HCT116 (cell line): ENCODE measurements around the gene TBL1X. TPM values are rescaled to one million over a fixed set of nuclear protein-coding genes. Genes with fewer than 3 reads are reported as not detected.

Experiments
- ATAC-seq: fragments of 200-7000 bp; cut with Tn5 transposase; 2 replicates; pipeline ENCODE4 v1.9.1; 2020; ENCODE audit warnings: mild to moderate bottlenecking, moderate library complexity
- BruUV-seq: library from RNA; stranded (reverse); fragments of 400-500 nt; replicated peaks from 2 replicates; lab custom pipeline; 2021; lab: Mats Ljungman, UMichigan
- CTCF ChIA-PET: fragments of 300-600 bp; sonication (Branson Sonifier 250); formaldehyde crosslinking; loops from one replicate; lab custom pipeline; 2021; ENCODE audit warnings: antibody characterized with exemption; lab: Charles Lee
- POLR2A ChIA-PET: fragments of 300-600, 350-600 bp; sonication (Branson Sonifier 250); formaldehyde crosslinking; loops from one replicate; lab custom pipeline; 2021; ENCODE audit warnings: antibody characterized with exemption; lab: Charles Lee
- RAD21 ChIA-PET, 2 experiments: fragments of 300-600 bp; sonication (Branson Sonifier 250); formaldehyde crosslinking; loops; one replicate each; lab custom pipeline; 2023; ENCODE audit warnings: low total read pairs in 2 of 2; ENCODE audit not compliant: uncharacterized antibody in 2 of 2, unreplicated experiment in 2 of 2, low non-redundant PET in 1 of 2; lab: Charles Lee
- DNase-seq: peaks from one replicate; pipeline ENCODE4 v3.0.0-alpha.2; 2010; ENCODE audit warnings: low read depth, low spot score
- H2AFZ ChIP-seq: fragments of 200-600 bp; shearing (Covaris generic), sonication (generic); 2 replicates; pipeline ENCODE4 v1.6.1; 2017; ENCODE audit warnings: low read depth, mixed run types, mixed read lengths, antibody characterized with exemption, low read length; ENCODE audit not compliant: poor library complexity, severe bottlenecking
- H3K27ac ChIP-seq: 2 replicates; pipeline ENCODE4 v1.5.1; 2012; ENCODE audit warnings: low read depth, low read length
- H3K27me3 ChIP-seq: fragments of 200-600 bp; sonication (generic); 2 replicates; pipeline ENCODE4 v1.6.1; 2016; ENCODE audit warnings: mixed run types, low read length, mixed read lengths; ENCODE audit not compliant: insufficient read depth
- H3K36me3 ChIP-seq, 2 experiments: fragments of 200-500 bp in 1 of 2; fragments of 200-600 bp in 1 of 2; sonication (Bioruptor generic) in 1 of 2; sonication (generic) in 1 of 2; 2 replicates each; pipeline versions ENCODE4 v1.5.1 to v1.6.1; 2014 to 2016; ENCODE audit warnings: low read length in 2 of 2, inconsistent platforms in 1 of 2, mixed read lengths in 1 of 2, mixed run types in 1 of 2; ENCODE audit not compliant: insufficient read depth in 2 of 2, control insufficient read depth in 1 of 2
- H3K4me1 ChIP-seq, 2 experiments: fragments of 200-600 bp in 1 of 2; sonication (generic) in 1 of 2; 2 replicates each; pipeline versions ENCODE4 v1.5.1 to v1.6.1; 2012 to 2017; ENCODE audit warnings: low read length in 2 of 2, inconsistent platforms in 1 of 2, mild to moderate bottlenecking in 1 of 2, mixed read lengths in 1 of 2, mixed run types in 1 of 2, moderate library complexity in 1 of 2; ENCODE audit not compliant: insufficient read depth in 2 of 2, control insufficient read depth in 1 of 2
- H3K4me2 ChIP-seq: fragments of 200-600 bp; sonication (generic); 2 replicates; pipeline ENCODE4 v1.6.1; 2017; ENCODE audit warnings: mixed run types, low read length, mixed read lengths
- H3K4me3 ChIP-seq, 2 experiments: fragments of 200-600 bp in 1 of 2; sonication (generic) in 1 of 2; replicated peaks in 1 of 2; 2 replicates each; pipeline ENCODE4 v1.5.1; 2011 to 2016; ENCODE audit warnings: low read length in 2 of 2, control low read depth in 1 of 2, low read depth in 1 of 2, mild to moderate bottlenecking in 1 of 2, mixed read lengths in 1 of 2, mixed run types in 1 of 2
- H3K79me2 ChIP-seq: fragments of 200-600 bp; sonication (generic); 2 replicates; pipeline ENCODE4 v1.6.1; 2017; ENCODE audit warnings: mild to moderate bottlenecking, mixed run types, low read length, moderate library complexity, mixed read lengths; ENCODE audit not compliant: insufficient read depth
- H3K9ac ChIP-seq: fragments of 200-600 bp; sonication (generic); 2 replicates; pipeline ENCODE4 v1.6.1; 2016; ENCODE audit warnings: low read length, mixed read lengths
- H3K9me2 ChIP-seq: fragments of 200-600 bp; sonication (generic), shearing (Covaris generic); 2 replicates; pipeline ENCODE4 v1.6.1; 2017; ENCODE audit warnings: mixed run types, mild to moderate bottlenecking, moderate library complexity; ENCODE audit not compliant: insufficient read depth
- H3K9me3 ChIP-seq, 2 experiments: fragments of 200-500 bp in 1 of 2; fragments of 200-600 bp in 1 of 2; sonication (Bioruptor generic) in 1 of 2; sonication (generic) in 1 of 2; 2 replicates each; pipeline ENCODE4 v1.6.1; 2014 to 2017; ENCODE audit warnings: low read length in 2 of 2, mixed read lengths in 2 of 2, inconsistent platforms in 1 of 2, low read depth in 1 of 2, mild to moderate bottlenecking in 1 of 2, mixed run types in 1 of 2, moderate library complexity in 1 of 2; ENCODE audit not compliant: control insufficient read depth in 1 of 2, insufficient read depth in 1 of 2
- H4K20me1 ChIP-seq: fragments of 200-600 bp; sonication (generic), shearing (Covaris generic); 2 replicates; pipeline ENCODE4 v1.6.1; 2017; ENCODE audit warnings: mixed run types, mild to moderate bottlenecking, moderate library complexity; ENCODE audit not compliant: insufficient read depth
- CEBPB ChIP-seq: IDR thresholded peaks from 2 replicates; pipeline ENCODE4 v1.6.1; 2012; ENCODE audit warnings: low read depth
- CTCF ChIP-seq, 3 experiments: fragments of 200-600 bp in 1 of 3; sonication (generic) in 1 of 3; IDR thresholded peaks in 2 of 3; conservative IDR thresholded peaks in 1 of 3; 2 replicates each; pipeline ENCODE4 v1.5.1; 2012 to 2017; ENCODE audit warnings: low read depth in 2 of 3, low read length in 2 of 3, antibody characterized with exemption in 1 of 3, borderline replicate concordance in 1 of 3, control low read depth in 1 of 3, mild to moderate bottlenecking in 1 of 3, mixed read lengths in 1 of 3, mixed run types in 1 of 3, moderate library complexity in 1 of 3; ENCODE audit not compliant: insufficient read depth in 1 of 3
- ELF1 ChIP-seq: IDR thresholded peaks from 2 replicates; pipeline ENCODE4 v1.6.1; 2012; ENCODE audit warnings: low read depth, borderline replicate concordance
- EZH2phosphoT487 ChIP-seq: fragments of 200-600 bp; IDR thresholded peaks from 2 replicates; pipeline ENCODE4 v1.6.1; 2018; ENCODE audit warnings: antibody characterized with exemption, borderline replicate concordance
- MAX ChIP-seq: IDR thresholded peaks from 2 replicates; pipeline ENCODE4 v1.6.1; 2012
- POLR2AphosphoS5 ChIP-seq: IDR thresholded peaks from 2 replicates; pipeline ENCODE4 v1.6.1; 2011; ENCODE audit warnings: mild to moderate bottlenecking, low read depth, low read length, moderate library complexity
- RAD21 ChIP-seq: IDR thresholded peaks from 2 replicates; pipeline ENCODE4 v1.6.1; 2012; ENCODE audit warnings: low read depth, mild to moderate bottlenecking
- TCF7L2 ChIP-seq: IDR thresholded peaks from 2 replicates; pipeline ENCODE4 v1.7.0; 2011; ENCODE audit warnings: borderline replicate concordance, inconsistent platforms; ENCODE audit not compliant: insufficient read depth, insufficient read length; ENCODE audit errors: extremely low read depth
- ZBTB33 ChIP-seq: IDR thresholded peaks from 2 replicates; pipeline ENCODE4 v1.6.1; 2011; ENCODE audit warnings: mild to moderate bottlenecking, low read length, moderate library complexity; ENCODE audit not compliant: insufficient replicate concordance; ENCODE audit errors: extremely low read depth
- ZFX ChIP-seq: fragments of 450-650 bp; IDR thresholded peaks from 2 replicates; pipeline ENCODE4 v1.6.1; 2017
- ZNF274 ChIP-seq: fragments of 200-500 bp; sonication (Bioruptor generic); IDR thresholded peaks from 2 replicates; pipeline ENCODE4 v1.6.1; 2014; ENCODE audit warnings: mild to moderate bottlenecking, low read depth, low read length, inconsistent platforms
- intact Hi-C: fragments of 100-400 bp; cut with micrococcal nuclease; formaldehyde crosslinking; loops from 2 replicates; pipeline ENCODE4 v1.10.0; 2022
- total RNA-seq: library from RNA; stranded (reverse); gene quantifications from one replicate; pipeline ENCODE4 v1.2.1, GENCODE V29; 2021; ENCODE audit not compliant: unreplicated experiment

TBL1X gene
- total RNA-seq, 1 experiment from 2014 or later: 37.8 TPM

- TF ChIP-seq ZNF274 (no peak), TCF7L2 (no peak), MAX (no peak), ZFX (no peak)
Measured at GRCh38 chrX:9586992-9587392, 122.1 kb downstream of the TBL1X start (continued).

- TF ChIP-seq EZH2phosphoT487 (no peak), RAD21 (no peak), ELF1 (no peak)
- ATAC-seq (no peak), DNase-seq (no peak)
- ChIA-PET RAD21 (no interaction called here), POLR2A (no interaction called here), CTCF (no interaction called here)
- Histone ChIP-seq H3K27me3 (no peaks in the 10 kb centered on the region), H3K9me2 (no peaks in the 10 kb centered on the region), H3K4me1 (no peaks in the 10 kb centered on the region), H3K27ac (no peak overlapping the region), H3K4me3 (no peak overlapping the region), H3K9ac (no peak overlapping the region), H3K4me2 (no peak overlapping the region), H3K79me2 (no peaks in the 10 kb centered on the region), H4K20me1 (no peaks in the 10 kb centered on the region), H2AFZ (no peak overlapping the region), H3K36me3 (no peaks in the 10 kb centered on the region), H3K9me3 (no peaks in the 10 kb centered on the region)
- BruUV-seq: no TSS peak
- intact Hi-C loops: no loop called here
Measured at GRCh38 chrX:9587642-9588041, 122.8 kb downstream of the TBL1X start.

GRCh38 chrX:9591496-9591895, 126.6 kb downstream of the TBL1X start:
- no peak for DNase-seq
- intact Hi-C loops: no loop called here
- no peak overlapping the region for H3K27ac ChIP-seq
- ChIA-PET CTCF (no interaction called here), POLR2A (no interaction called here), RAD21 (no interaction called here)
- H3K9ac ChIP-seq: no peak overlapping the region
- no peak overlapping the region for H3K4me3 ChIP-seq
- H3K9me3 ChIP-seq: no peaks in the 10 kb centered on the region
- H4K20me1 ChIP-seq: no peaks in the 10 kb centered on the region
- no peak overlapping the region for H3K4me2 ChIP-seq
- no peaks in the 10 kb centered on the region for H3K36me3 ChIP-seq
- no peaks in the 10 kb centered on the region for H3K79me2 ChIP-seq
- no peaks in the 10 kb centered on the region for H3K4me1 ChIP-seq
- no peaks in the 10 kb centered on the region for H3K9me2 ChIP-seq
- no TSS peak for BruUV-seq
- ATAC-seq: no peak
- H3K27me3 ChIP-seq: no peaks in the 10 kb centered on the region
- H2AFZ ChIP-seq: no peak overlapping the region
- TF ChIP-seq ELF1 (no peak), POLR2AphosphoS5 (no peak), ZBTB33 (no peak), CEBPB (no peak), CTCF (IDR thresholded peaks at IDR 0.05 in 2 of 3, conservative IDR thresholded peaks at IDR 0.05 in 1 of 3; ENCODE audit: borderline replicate concordance in 1 of 3, insufficient read depth in 1 of 3, low read depth in 2 of 3, low read length in 2 of 3) (no peak)
